Thoracic aorta (tissue), 2 donors: ENCODE data around the gene NNT. TPM values are rescaled to one million over a fixed set of nuclear protein-coding genes. Genes with fewer than 3 reads are reported as not detected.
"Not testable (repeated sequence)": the region's sequence is repeated elsewhere in the genome, so short reads cannot be mapped to it uniquely, and the experiment has no call there.

ENCODE experiments used
- ATAC-seq: fragments of 150-250 bp; one replicate; pipeline ENCODE4 v1.8.0; 2017; ENCODE audit warnings: low read depth; ENCODE audit not compliant: insufficient number of reproducible peaks, low FRiP score
- DNase-seq: peaks from one replicate; pipeline ENCODE4 v3.0.0-alpha.2; 2020; ENCODE audit warnings: low spot score
- H3K27ac ChIP-seq, 2 donors: fragments of 200-600 bp; sonication (generic); 1 replicate in 1 of 2; 2 replicates in 1 of 2; pipeline ENCODE4 v1.5.1; 2016; ENCODE audit warnings: mild to moderate bottlenecking in 2 of 2, moderate library complexity in 2 of 2
- H3K27me3 ChIP-seq: fragments of 200-600 bp; sonication (generic); replicated peaks from 2 replicates; pipeline ENCODE4 v1.6.0; 2016; ENCODE audit warnings: mild to moderate bottlenecking; ENCODE audit not compliant: insufficient read depth
- H3K36me3 ChIP-seq: fragments of 200-600 bp; sonication (generic); one replicate; pipeline ENCODE4 v1.5.1; 2016
- H3K4me1 ChIP-seq, 2 donors: fragments of 200-600 bp; sonication (generic); 1 replicate in 1 of 2; 2 replicates in 1 of 2; pipeline versions ENCODE4 v1.5.1 to v1.6.0; 2016; ENCODE audit warnings: low read depth in 2 of 2, mild to moderate bottlenecking in 1 of 2; ENCODE audit not compliant: control insufficient read depth in 1 of 2
- H3K4me3 ChIP-seq: fragments of 200-600 bp; sonication (generic); 2 replicates; pipeline ENCODE4 v1.5.1; 2016; ENCODE audit warnings: mild to moderate bottlenecking
- H3K9me3 ChIP-seq: fragments of 200-600 bp; sonication (generic); 2 replicates; pipeline ENCODE4 v1.5.1; 2016
- CTCF ChIP-seq: fragments of 200-600 bp; sonication (generic); IDR thresholded peaks from one replicate; pipeline ENCODE4 v1.5.1; 2019; ENCODE audit warnings: antibody characterized with exemption
- total RNA-seq, 2 donors: library from RNA; depleted of rRNA; stranded (reverse); fragments of >200 nt; gene quantifications; one replicate each; pipeline versions ENCODE4 v1.1.0 to v1.2.3, GENCODE V29; 2016

Gene NNT
- total RNA-seq, 2 donors from 2014 or later = 27.9 to 28.9 TPM

GRCh38 chr5:43693411-43693810 is 90.4 kb downstream of the NNT start:
- H3K27me3 ChIP-seq = no peaks in the 10 kb centered on the region
- no peak overlapping the region for H3K4me3 ChIP-seq
- no peaks in the 10 kb centered on the region for H3K9me3 ChIP-seq
- no peak for TF ChIP-seq CTCF
- no peaks in the 10 kb centered on the region for H3K36me3 ChIP-seq
- H3K4me1 ChIP-seq = peaks cover 5 to 7% of the 10 kb centered on the region in 2 donors
- H3K27ac ChIP-seq = no peak overlapping the region
- ATAC-seq = no peak
- DNase-seq = no peak

GRCh38 chr5:43694027-43694426 is 91.0 kb downstream of the NNT start:
- Histone ChIP-seq H3K4me3 (no peak overlapping the region), H3K4me1 (peaks cover 5 to 7% of the 10 kb centered on the region in 2 donors), H3K36me3 (no peaks in the 10 kb centered on the region), H3K27me3 (no peaks in the 10 kb centered on the region), H3K27ac (no peak overlapping the region), H3K9me3 (no peaks in the 10 kb centered on the region)
- TF ChIP-seq CTCF = no peak
- no peak for ATAC-seq
- DNase-seq = no peak

GRCh38 chr5:43696444-43696843 is 93.5 kb downstream of the NNT start:
- not testable (repeated sequence) for H3K36me3 ChIP-seq, H3K4me1 ChIP-seq, DNase-seq, H3K4me3 ChIP-seq, H3K27me3 ChIP-seq, H3K27ac ChIP-seq, ATAC-seq, H3K9me3 ChIP-seq

- no peaks in the 10 kb centered on the region for H3K9me3 ChIP-seq
- H3K4me1 ChIP-seq = no peaks in the 10 kb centered on the region
- no peak for ATAC-seq
- no peak for TF ChIP-seq CTCF
- H3K27ac ChIP-seq = no peak overlapping the region
- H3K4me3 ChIP-seq = no peak overlapping the region
- no peak for DNase-seq
- H3K27me3 ChIP-seq = no peaks in the 10 kb centered on the region
- peaks cover 4% of the 10 kb centered on the region for H3K36me3 ChIP-seq
Observed at GRCh38 chr5:43699910-43700309, 96.9 kb downstream of the NNT start.

- no peak overlapping the region for H3K27ac ChIP-seq
- TF ChIP-seq CTCF = no peak
- H3K4me1 ChIP-seq = no peaks in the 10 kb centered on the region
- peaks cover 4% of the 10 kb centered on the region for H3K36me3 ChIP-seq
- no peak overlapping the region for H3K4me3 ChIP-seq
- ATAC-seq = no peak
- no peaks in the 10 kb centered on the region for H3K27me3 ChIP-seq
- DNase-seq = no peak
- H3K9me3 ChIP-seq = no peaks in the 10 kb centered on the region
Observed at GRCh38 chr5:43700601-43701000, 97.6 kb downstream of the NNT start.

- Histone ChIP-seq H3K4me3 (no peak overlapping the region), H3K27me3 (no peaks in the 10 kb centered on the region), H3K27ac (no peak overlapping the region), H3K4me1 (no peaks in the 10 kb centered on the region), H3K9me3 (no peaks in the 10 kb centered on the region), H3K36me3 (peaks cover 4% of the 10 kb centered on the region)
- DNase-seq (no peak), ATAC-seq (no peak)
- no peak for TF ChIP-seq CTCF
Observed at GRCh38 chr5:43701227-43701626, 98.2 kb downstream of the NNT start.
